Activated CD8-positive, alpha-beta memory T cell treated with anti-CD3 and anti-CD28 coated beads, Interleukin-2, amount 50 U/mL, for 1 hour (primary cell): Measurements from ENCODE around the gene F11R.
"Not testable (repeated sequence)": the region's sequence is repeated elsewhere in the genome, so short reads cannot be mapped to it uniquely, and the experiment has no call there.

Source experiments
- DNase-seq: peaks from one replicate; pipeline ENCODE4 v3.0.0-alpha.2; 2020; ENCODE audit errors: extremely low read depth

F11R gene

GRCh38 chr1:161044535-161044907 lies 23.6 kb upstream of the F11R start:
- no peak for DNase-seq

DNA sequence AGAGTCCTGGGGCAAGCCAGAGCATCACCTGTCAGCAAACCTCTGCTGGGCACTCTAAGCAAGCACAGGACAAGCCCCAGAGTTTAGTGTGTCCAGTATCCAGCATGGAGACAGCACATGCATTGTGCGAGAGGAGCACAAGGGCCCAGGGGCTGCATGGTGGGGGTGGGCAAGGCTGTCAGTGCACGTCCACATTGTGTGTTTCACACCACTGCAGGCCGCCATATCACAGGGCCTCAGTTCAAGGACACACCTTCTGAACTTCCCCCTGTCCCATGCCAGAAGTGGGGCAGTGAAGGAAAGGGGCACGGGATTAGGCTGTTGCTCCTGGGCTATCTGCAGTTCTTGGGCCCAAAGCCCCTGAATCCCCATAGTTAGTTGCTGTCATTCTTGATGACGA lies 18.6 kb upstream of the F11R start:
- DNase-seq: no peak

GRCh38 chr1:161039154-161039545 lies 18.2 kb upstream of the F11R start:
- no peak for DNase-seq

DNA sequence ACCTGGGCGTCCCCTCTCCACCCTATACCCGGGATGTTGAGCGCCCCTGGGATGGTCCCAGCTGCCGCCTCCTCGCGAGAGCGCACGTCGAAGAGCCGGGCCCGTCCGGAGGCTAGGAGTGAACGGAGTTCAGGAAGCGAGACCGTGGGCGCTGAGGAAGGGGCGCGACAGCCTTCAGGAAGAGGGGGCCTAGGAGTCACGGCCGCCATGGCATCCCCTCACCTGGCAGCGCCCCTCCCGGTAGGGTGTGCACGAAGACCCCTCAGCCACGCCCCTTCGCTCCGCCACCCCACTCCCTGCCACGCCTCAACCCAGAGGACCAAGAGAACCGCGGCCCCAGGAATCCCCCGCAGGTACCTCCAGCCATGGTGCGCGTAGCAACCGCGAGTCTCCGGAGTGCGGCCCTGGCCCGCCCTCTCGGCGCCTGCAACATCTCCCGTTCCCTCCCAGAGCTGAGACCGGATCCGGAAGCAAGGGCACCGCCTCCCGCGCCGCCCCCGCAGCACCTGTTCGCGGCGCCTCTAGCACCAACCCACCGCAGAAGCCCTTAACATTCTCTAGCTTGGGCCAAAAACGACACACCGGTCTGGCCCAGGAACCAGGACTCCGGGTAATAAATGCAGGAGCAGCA lies 17.7 kb upstream of the F11R start, which contains the start of gene TSTD1:
TSS of gene TSTD1 (minus strand) at position 442 of the 631 bp plus-strand sequence. CDS start at position 367, 75 bp downstream.
- peak; percentile 48 for DNase-seq

DNA sequence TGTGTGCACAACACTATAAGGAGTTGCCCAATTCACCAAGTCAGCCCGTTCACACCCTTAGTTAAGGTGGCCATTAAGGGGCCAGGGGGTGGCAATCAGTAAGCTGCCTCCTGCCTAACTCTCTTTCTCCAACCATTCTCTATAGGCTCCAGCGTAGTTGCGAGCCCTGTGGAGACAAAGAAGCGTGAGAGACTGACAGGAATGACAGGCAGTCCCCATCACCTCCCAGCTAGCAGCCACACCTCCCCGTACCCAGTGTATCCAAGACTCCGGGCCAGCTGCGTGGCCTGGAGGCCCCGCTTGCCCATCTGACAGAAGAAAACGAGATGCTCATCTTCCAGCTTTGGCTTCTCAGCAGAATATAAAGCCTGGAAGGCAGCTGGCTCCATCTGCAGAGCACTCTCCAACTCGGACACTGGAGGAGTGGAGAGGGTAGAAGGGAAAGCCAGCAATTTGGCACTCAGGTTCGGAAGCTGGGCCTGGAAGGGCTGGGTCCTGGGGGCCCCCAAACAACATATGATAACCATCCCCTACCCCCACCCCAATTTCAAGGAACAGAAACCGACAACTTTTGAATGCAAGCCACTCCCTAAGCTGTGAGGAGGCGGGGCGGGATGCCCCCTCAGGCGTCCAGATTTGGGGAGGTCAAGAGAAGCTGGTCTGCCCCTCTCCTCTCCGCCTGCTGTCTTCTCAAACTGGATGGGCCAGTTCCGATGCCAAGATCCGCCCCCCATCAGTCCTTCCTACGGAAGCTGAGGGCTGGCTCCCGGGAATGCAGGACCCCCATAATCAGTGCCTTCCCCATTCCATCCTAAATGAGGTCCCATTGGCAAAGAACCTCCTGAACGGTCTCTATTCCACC lies 16.9 kb upstream of the F11R start:
- DNase-seq: no peak

- no peak for DNase-seq
These were observed 12.8 kb upstream of the F11R start for GRCh38 chr1:161033751-161034150.

DNA sequence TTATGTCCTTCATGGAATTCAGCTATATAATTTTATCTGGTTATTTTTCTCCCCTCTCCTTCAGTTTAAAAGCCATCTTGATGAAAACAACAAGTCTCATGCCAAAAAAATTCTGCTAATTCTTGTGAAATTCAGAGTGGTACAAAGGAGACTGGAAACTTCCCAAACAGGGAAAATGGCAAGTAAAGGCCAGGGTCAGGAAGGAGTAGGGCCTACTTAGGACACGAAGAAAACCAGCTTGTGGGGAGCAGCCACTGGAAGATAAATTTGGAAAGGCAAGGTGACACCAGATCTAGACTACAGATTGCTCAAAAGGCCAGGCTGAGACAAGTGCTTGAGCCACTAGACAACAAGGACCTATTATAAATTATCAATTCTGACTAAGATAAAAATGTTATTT lies 11.5 kb upstream of the F11R start:
- DNase-seq: no peak

GRCh38 chr1:161031874-161032273 lies 10.9 kb upstream of the F11R start:
- no peak for DNase-seq

GRCh38 chr1:161029466-161029865 lies 8.5 kb upstream of the F11R start:
- DNase-seq: not testable (repeated sequence)

DNA sequence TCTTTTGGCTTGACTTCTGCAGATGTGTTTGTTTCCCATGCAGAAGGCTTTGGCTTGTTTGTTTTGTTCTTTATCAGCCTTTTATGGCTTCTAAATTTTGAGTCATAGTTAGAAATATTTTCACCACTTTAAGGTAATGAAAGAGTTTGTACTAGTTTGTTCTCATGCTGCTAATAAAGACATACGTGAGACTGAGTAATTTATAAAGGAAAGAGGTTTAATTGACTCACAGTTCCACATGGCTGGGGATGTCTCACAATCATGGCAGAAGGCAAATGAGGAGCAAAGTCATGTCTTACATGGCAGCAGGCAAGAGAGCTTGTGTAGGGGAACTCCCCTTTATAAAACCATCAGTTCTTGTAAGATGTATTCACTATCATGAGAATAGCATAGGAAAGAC lies 6.0 kb upstream of the F11R start:
- DNase-seq: not testable (repeated sequence)

DNA sequence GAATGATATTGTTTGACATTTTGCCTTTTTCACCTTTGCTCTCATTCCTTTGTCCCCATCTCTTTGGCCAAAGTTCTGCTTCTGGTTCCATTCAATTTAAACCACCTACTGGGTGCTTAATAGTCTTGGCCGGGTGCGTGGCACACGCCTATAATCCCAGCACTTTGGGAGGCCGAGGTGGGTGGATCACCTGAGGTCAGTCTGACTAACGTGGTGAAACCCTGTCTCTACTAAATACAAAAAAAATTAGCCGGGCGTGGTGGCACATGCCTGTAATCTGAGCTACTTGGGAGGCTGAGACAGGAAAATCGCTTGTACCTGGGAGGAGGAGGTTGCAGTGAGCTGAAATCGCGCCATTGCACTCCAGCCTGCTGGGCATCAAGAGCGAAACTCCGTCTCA lies 1.5 kb upstream of the F11R start:
- DNase-seq: not testable (repeated sequence)

DNA sequence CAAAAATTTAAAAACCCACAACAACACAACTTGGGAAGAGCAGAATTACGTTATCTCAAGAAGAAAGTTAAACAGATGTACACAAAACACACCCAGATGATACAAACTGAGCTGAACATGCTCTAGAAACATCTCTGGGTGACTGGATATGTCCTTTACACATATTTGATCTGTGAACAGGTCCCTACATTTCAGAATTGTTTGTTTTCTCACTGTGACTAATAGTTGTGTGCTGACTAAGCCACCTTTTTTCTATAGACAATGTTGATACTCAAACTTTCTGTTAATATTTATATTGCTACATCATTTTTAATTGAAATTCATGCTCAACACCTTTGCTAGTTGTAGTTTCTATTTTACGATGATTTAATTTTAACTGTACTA lies 1.0 kb upstream of the F11R start:
- no peak for DNase-seq

GRCh38 chr1:161021165-161021969 lies 415 bp upstream of the F11R start:
- peak; percentile 81 for DNase-seq

- DNase-seq: no peak
These were observed 1.0 kb downstream of the F11R start for GRCh38 chr1:161019751-161020495.

DNA sequence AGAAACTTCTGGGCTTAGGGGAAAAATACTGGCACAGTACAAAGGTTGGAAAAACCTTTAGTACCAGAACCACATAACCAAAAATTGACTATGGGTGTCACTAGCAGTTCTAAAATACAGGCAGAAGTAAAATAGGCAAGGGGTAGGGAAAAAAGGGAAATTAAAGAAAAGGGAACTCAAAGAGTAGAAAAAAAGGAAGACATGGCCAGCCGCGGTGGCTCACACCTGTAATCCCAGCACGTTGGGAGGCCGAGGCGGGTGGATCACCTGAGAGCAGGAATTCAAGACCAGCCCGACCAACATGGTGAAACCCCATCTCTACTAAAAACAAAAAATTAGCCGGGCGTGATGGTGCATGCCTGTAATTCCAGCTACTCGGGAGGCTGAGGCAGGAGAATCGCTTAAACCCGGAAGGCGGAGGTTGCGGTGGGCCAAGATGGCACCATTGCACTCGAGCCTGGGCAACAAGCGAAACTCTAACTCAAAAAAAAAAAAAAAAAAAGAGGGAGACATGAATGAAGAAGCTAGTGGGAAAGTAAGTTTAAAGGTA lies 1.8 kb downstream of the F11R start:
- DNase-seq: not testable (repeated sequence)

- DNase-seq: no peak
These were observed 2.4 kb downstream of the F11R start for GRCh38 chr1:161018631-161018930.

DNA sequence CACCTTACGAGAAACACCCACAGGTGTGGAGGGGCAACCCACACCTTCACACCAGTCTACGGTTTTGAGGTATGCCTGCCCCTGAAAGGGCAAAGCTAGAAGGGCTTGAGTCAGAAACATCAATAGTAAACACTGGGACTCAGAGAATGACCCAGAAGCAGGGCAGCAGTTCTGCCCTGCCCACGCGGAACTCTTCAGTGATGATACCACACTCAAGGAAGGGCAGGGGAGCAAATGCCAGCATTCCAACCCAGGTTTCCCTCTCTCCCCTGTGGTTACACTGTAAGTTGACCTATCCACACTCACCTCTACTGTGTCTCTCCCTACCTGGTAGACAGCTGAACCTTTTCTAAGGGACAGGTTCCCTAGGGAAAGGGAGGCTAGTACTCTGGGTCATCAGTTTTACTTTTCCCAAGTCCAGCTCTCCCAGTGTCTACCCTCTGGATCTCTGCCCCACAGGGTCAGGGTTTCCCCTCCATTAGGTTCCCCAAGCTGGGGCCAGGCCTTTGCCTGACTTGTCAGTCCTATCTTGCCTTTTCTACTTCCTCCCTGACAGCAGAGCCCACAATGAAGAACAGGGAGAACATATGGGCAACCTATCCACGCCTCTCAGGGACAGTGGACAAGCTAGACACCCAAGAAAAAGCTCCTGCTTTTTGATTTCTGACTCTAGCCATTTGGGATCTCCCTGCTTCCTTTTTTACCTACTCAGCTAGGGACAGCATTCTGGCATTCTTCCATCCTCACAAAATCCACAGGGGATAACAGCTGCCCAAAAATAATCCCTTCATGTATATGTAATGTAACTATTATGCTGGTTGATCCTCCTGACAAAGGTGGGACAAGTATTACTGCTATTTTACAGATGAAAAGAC lies 3.0 kb downstream of the F11R start:
- no peak for DNase-seq

- DNase-seq: not testable (repeated sequence)
These were observed 3.8 kb downstream of the F11R start for GRCh38 chr1:161017181-161017580.

- not testable (repeated sequence) for DNase-seq
These were observed 4.3 kb downstream of the F11R start for GRCh38 chr1:161016683-161017082.

- peak; percentile 34 for DNase-seq
These were observed 7.3 kb downstream of the F11R start for GRCh38 chr1:161013488-161014230.
